ENCODE data around the gene ST14. TPM values are rescaled to one million over a fixed set of nuclear protein-coding genes. Genes with fewer than 3 reads are reported as not detected.
A peak's percentile ranks its signal among the peaks of the same experiment; 100 is the strongest.

ST14 gene
- total RNA-seq, 1 experiment from 2014 or later: 0.60 TPM

- DNase-seq (ENCODE audit: low read depth): no peak
These were observed 25.9 kb upstream of the ST14 start for GRCh38 chr11:130133716-130134115.

GRCh38 chr11:130136107-130136506 lies 23.5 kb upstream of the ST14 start:
- DNase-seq (ENCODE audit: low read depth): no peak

- DNase-seq (ENCODE audit: low read depth): no peak
These were observed 21.6 kb upstream of the ST14 start for GRCh38 chr11:130137999-130138398.

GRCh38 chr11:130139401-130139800 lies 20.2 kb upstream of the ST14 start:
- no peak for DNase-seq (ENCODE audit: low read depth)

GRCh38 chr11:130141561-130142341 lies 17.8 kb upstream of the ST14 start:
- no peak for DNase-seq (ENCODE audit: low read depth)

- no peak for DNase-seq (ENCODE audit: low read depth)
These were observed 15.4 kb upstream of the ST14 start for GRCh38 chr11:130144141-130144540.

- DNase-seq (ENCODE audit: low read depth): no peak
These were observed 14.7 kb upstream of the ST14 start for GRCh38 chr11:130144861-130145281.

GRCh38 chr11:130145311-130145812 lies 14.2 kb upstream of the ST14 start:
- DNase-seq (ENCODE audit: low read depth): no peak

- DNase-seq (ENCODE audit: low read depth): no peak
These were observed 13.4 kb upstream of the ST14 start for GRCh38 chr11:130145975-130146776.

- no peak for DNase-seq (ENCODE audit: low read depth)
These were observed 12.8 kb upstream of the ST14 start for GRCh38 chr11:130146796-130147195.

- DNase-seq (ENCODE audit: low read depth): no peak
These were observed 10.7 kb upstream of the ST14 start for GRCh38 chr11:130148796-130149326.

GRCh38 chr11:130150790-130151189 lies 8.8 kb upstream of the ST14 start:
- no peak for DNase-seq (ENCODE audit: low read depth)

GRCh38 chr11:130151196-130151595 lies 8.4 kb upstream of the ST14 start:
- no peak for DNase-seq (ENCODE audit: low read depth)

GRCh38 chr11:130156108-130157022 lies 3.2 kb upstream of the ST14 start:
- DNase-seq (ENCODE audit: low read depth): peak; percentile 71

- DNase-seq (ENCODE audit: low read depth): peak; percentile 82
These were observed 2.5 kb upstream of the ST14 start for GRCh38 chr11:130157101-130157500.

GRCh38 chr11:130157840-130158239 lies 1.7 kb upstream of the ST14 start:
- DNase-seq (ENCODE audit: low read depth): no peak

GRCh38 chr11:130159139-130159538 lies 443 bp upstream of the ST14 start:
- DNase-seq (ENCODE audit: low read depth): no peak

- DNase-seq (ENCODE audit: low read depth): no peak
These were observed 1.0 kb downstream of the ST14 start for GRCh38 chr11:130160498-130161155.

GRCh38 chr11:130161441-130162145 lies 2.0 kb downstream of the ST14 start:
- DNase-seq (ENCODE audit: low read depth): no peak

GRCh38 chr11:130162733-130163132 lies 3.2 kb downstream of the ST14 start:
- DNase-seq (ENCODE audit: low read depth): peak; percentile 51

Measured in RPMI7951 (cell line).